ENCODE data around the gene PHKB.

Gene PHKB

DNA sequence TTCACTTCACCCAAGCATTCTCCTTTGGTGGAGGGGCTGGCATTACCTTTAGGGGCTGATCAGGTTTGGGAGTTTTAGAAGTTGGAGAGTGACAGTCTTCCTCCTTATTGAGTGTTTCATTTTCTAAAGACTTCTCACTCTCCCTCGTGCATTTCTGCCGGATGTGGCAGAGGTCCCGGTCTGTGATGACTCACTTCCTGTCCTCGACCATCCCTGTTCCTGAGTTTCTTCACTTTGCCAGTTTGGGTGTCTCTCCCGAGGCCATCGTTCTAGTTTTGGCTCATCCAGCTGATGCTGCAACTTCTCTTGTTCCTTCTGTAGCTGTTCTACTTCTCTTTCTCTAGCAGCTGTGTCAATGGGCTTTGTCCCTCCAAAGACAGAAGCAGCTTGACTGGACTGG is 104.3 kb downstream of the PHKB start:
- TF ChIP-seq RARB (CRISPR knock-in tag; IDR thresholded peaks at IDR 0.05): no peak
- TF ChIP-seq CSDC2 (CRISPR knock-in tag; IDR thresholded peaks at IDR 0.05): no peak
- TF ChIP-seq ISL1 (CRISPR knock-in tag; IDR thresholded peaks at IDR 0.05): no peak
- TF ChIP-seq BACH2 (CRISPR knock-in tag; IDR thresholded peaks at IDR 0.05; ENCODE audit: borderline replicate concordance): no peak
- TF ChIP-seq ZC3H10 (CRISPR knock-in tag; IDR thresholded peaks at IDR 0.05): no peak
- no peak for TF ChIP-seq TOX (CRISPR knock-in tag; IDR thresholded peaks at IDR 0.05; ENCODE audit: borderline replicate concordance)
- no peak for TF ChIP-seq TCF4 (CRISPR knock-in tag; IDR thresholded peaks at IDR 0.05; ENCODE audit: borderline replicate concordance)
- no peak for TF ChIP-seq PPARA (CRISPR knock-in tag; IDR thresholded peaks at IDR 0.05; ENCODE audit: borderline replicate concordance)
- TF ChIP-seq OSR1 (CRISPR knock-in tag; IDR thresholded peaks at IDR 0.05): no peak
- TF ChIP-seq GLIS3 (CRISPR knock-in tag; IDR thresholded peaks at IDR 0.05): no peak
- no peak for TF ChIP-seq ZNF70 (CRISPR knock-in tag; IDR thresholded peaks at IDR 0.05)
- no peak for TF ChIP-seq ZFP3 (CRISPR knock-in tag; IDR thresholded peaks at IDR 0.05)
- TF ChIP-seq ESRRG (CRISPR knock-in tag; IDR thresholded peaks at IDR 0.05): no peak
- TF ChIP-seq ARNTL (CRISPR knock-in tag; IDR thresholded peaks at IDR 0.05; ENCODE audit: borderline replicate concordance, low read depth): no peak
- no peak for ATAC-seq

DNA sequence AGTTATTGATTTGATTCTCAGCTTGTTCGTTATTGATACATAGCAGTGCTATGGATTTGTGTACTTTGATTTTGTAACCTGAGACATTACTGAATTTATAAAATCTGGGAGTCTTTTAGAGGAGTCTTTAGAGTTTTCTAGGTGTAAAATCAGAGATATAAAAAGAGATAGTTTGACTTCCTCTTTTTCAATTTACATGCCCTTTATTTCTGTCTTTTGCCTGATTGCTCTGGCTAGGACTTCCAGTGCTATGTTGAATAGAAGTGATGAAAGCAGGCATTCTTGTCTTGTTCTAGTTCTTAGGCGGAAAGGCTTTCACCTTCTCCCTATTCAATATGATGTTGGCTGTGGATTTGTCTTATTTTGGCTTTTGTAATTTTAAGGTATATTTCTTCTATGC is 106.2 kb downstream of the PHKB start:
- no peak for ATAC-seq
- TF ChIP-seq ZFP3 (CRISPR knock-in tag; IDR thresholded peaks at IDR 0.05): no peak
- no peak for TF ChIP-seq ZC3H10 (CRISPR knock-in tag; IDR thresholded peaks at IDR 0.05)
- no peak for TF ChIP-seq ZFP30 (CRISPR knock-in tag; IDR thresholded peaks at IDR 0.05)
- TF ChIP-seq, protein P1, sequence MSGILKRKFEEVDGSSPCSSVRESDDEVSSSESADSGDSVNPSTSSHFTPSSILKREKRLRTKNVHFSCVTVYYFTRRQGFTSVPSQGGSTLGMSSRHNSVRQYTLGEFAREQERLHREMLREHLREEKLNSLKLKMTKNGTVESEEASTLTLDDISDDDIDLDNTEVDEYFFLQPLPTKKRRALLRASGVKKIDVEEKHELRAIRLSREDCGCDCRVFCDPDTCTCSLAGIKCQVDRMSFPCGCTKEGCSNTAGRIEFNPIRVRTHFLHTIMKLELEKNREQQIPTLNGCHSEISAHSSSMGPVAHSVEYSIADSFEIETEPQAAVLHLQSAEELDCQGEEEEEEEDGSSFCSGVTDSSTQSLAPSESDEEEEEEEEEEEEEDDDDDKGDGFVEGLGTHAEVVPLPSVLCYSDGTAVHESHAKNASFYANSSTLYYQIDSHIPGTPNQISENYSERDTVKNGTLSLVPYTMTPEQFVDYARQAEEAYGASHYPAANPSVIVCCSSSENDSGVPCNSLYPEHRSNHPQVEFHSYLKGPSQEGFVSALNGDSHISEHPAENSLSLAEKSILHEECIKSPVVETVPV (CRISPR knock-in tag; IDR thresholded peaks at IDR 0.05): no peak
- TF ChIP-seq CSDC2 (CRISPR knock-in tag; IDR thresholded peaks at IDR 0.05): no peak
- TF ChIP-seq ESRRG (CRISPR knock-in tag; IDR thresholded peaks at IDR 0.05): no peak
- TF ChIP-seq TOX (CRISPR knock-in tag; IDR thresholded peaks at IDR 0.05; ENCODE audit: borderline replicate concordance): no peak
- no peak for TF ChIP-seq PPARA (CRISPR knock-in tag; IDR thresholded peaks at IDR 0.05; ENCODE audit: borderline replicate concordance)
- no peak for TF ChIP-seq ZNF565 (CRISPR knock-in tag; conservative IDR thresholded peaks at IDR 0.05; ENCODE audit: low read depth)

DNA sequence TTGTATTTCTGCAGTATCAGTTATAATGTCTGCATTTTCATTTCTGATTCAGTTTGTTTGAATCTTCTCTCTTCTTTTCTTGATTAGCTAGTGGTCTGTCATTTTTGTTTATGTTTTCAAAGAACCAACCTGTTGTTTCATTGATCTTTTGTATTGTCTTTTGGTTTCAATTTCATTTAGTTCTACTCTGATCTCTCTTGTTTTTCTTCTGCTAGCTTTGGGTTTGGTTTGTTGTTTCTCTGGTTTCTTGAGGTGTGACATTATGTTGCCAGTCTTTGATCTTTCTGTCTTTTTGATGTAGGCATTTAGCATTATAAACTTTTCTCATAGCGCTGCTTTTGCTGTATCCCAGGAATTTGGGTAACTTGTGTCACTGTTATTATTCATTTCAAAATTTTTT is 107.2 kb downstream of the PHKB start:
- TF ChIP-seq, protein P2, sequence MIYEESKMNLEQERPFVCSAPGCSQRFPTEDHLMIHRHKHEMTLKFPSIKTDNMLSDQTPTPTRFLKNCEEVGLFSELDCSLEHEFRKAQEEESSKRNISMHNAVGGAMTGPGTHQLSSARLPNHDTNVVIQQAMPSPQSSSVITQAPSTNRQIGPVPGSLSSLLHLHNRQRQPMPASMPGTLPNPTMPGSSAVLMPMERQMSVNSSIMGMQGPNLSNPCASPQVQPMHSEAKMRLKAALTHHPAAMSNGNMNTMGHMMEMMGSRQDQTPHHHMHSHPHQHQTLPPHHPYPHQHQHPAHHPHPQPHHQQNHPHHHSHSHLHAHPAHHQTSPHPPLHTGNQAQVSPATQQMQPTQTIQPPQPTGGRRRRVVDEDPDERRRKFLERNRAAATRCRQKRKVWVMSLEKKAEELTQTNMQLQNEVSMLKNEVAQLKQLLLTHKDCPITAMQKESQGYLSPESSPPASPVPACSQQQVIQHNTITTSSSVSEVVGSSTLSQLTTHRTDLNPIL (CRISPR knock-in tag; IDR thresholded peaks at IDR 0.05; ENCODE audit: low read depth): no peak
- no peak for ATAC-seq

DNA sequence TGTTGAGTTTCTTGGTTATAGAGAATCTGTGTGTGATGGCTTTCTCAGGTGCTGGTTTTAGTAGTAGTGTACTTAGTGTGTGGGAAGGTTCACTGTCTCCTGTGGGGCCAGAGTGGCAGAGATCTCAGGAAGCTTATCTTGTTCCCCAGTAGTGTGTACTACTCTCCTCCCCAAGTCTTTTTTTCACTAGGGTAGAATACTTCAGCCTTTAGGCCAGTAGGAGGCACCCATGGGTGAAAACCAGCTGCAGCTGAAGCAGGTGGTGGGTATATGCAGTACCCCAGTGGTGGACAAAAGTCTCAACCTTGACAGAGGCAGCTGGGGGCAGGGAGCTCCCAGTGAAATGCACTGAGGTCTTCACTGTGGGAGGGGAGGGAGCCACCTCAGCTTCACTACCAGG is 109.9 kb downstream of the PHKB start:
- no peak for ATAC-seq
- TF ChIP-seq BACH2 (CRISPR knock-in tag; IDR thresholded peaks at IDR 0.05; ENCODE audit: borderline replicate concordance) (no peak), ZFP30 (CRISPR knock-in tag; IDR thresholded peaks at IDR 0.05) (no peak), PPARA (CRISPR knock-in tag; IDR thresholded peaks at IDR 0.05; ENCODE audit: borderline replicate concordance) (no peak), ESRRG (CRISPR knock-in tag; IDR thresholded peaks at IDR 0.05) (no peak), RARB (CRISPR knock-in tag; IDR thresholded peaks at IDR 0.05) (no peak), ZNF8 (CRISPR knock-in tag; IDR thresholded peaks at IDR 0.05) (no peak), SNAI2 (CRISPR knock-in tag; IDR thresholded peaks at IDR 0.05) (no peak), TCF4 (CRISPR knock-in tag; IDR thresholded peaks at IDR 0.05; ENCODE audit: borderline replicate concordance) (no peak)
- TF ChIP-seq, protein P3, sequence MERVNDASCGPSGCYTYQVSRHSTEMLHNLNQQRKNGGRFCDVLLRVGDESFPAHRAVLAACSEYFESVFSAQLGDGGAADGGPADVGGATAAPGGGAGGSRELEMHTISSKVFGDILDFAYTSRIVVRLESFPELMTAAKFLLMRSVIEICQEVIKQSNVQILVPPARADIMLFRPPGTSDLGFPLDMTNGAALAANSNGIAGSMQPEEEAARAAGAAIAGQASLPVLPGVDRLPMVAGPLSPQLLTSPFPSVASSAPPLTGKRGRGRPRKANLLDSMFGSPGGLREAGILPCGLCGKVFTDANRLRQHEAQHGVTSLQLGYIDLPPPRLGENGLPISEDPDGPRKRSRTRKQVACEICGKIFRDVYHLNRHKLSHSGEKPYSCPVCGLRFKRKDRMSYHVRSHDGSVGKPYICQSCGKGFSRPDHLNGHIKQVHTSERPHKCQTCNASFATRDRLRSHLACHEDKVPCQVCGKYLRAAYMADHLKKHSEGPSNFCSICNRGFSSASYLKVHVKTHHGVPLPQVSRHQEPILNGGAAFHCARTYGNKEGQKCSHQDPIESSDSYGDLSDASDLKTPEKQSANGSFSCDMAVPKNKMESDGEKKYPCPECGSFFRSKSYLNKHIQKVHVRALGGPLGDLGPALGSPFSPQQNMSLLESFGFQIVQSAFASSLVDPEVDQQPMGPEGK (CRISPR knock-in tag; IDR thresholded peaks at IDR 0.05; ENCODE audit: borderline replicate concordance): no peak
- TF ChIP-seq, protein P2 (CRISPR knock-in tag; IDR thresholded peaks at IDR 0.05; ENCODE audit: low read depth): no peak
- TF ChIP-seq, protein P4, sequence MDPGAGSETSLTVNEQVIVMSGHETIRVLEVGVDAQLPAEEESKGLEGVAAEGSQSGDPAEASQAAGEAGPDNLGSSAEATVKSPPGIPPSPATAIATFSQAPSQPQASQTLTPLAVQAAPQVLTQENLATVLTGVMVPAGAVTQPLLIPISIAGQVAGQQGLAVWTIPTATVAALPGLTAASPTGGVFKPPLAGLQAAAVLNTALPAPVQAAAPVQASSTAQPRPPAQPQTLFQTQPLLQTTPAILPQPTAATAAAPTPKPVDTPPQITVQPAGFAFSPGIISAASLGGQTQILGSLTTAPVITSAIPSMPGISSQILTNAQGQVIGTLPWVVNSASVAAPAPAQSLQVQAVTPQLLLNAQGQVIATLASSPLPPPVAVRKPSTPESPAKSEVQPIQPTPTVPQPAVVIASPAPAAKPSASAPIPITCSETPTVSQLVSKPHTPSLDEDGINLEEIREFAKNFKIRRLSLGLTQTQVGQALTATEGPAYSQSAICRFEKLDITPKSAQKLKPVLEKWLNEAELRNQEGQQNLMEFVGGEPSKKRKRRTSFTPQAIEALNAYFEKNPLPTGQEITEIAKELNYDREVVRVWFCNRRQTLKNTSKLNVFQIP (CRISPR knock-in tag; IDR thresholded peaks at IDR 0.05; ENCODE audit: borderline replicate concordance, low read depth): no peak

Data from SK-N-SH treated with all-trans-retinoic acid at 6 μM for 48 hours (cell line).